Activated T-cell treated with anti-CD3 and anti-CD28 coated beads, Interleukin-2, amount 50 U/mL, for 4 hours (primary cell): Measurements from ENCODE around the gene NELL1. TPM values are rescaled to one million over a fixed set of nuclear protein-coding genes. Genes with fewer than 3 reads are reported as not detected.

Experiments used
- ATAC-seq, 2 donors: fragments of 200-7000 bp; cut with Tn5 transposase; one replicate each; pipeline ENCODE4 v1.10.0; 2021
- DNase-seq: peaks from one replicate; pipeline ENCODE4 v3.0.0-alpha.2; 2020
- H3K27me3 Mint-ChIP-seq: one replicate; pipeline ENCODE4 v1.8.0; 2021; ENCODE audit warnings: low read depth, mixed read lengths
- H3K36me3 Mint-ChIP-seq: one replicate; pipeline ENCODE4 v1.8.0; 2022; ENCODE audit warnings: mixed read lengths; ENCODE audit not compliant: insufficient read depth
- H3K4me1 Mint-ChIP-seq: one replicate; pipeline ENCODE4 v1.8.0; 2021; ENCODE audit warnings: low read depth, mixed read lengths
- H3K4me3 Mint-ChIP-seq: one replicate; pipeline ENCODE4 v1.8.0; 2021; ENCODE audit warnings: mild to moderate bottlenecking, moderate library complexity, mixed read lengths
- H3K9me3 Mint-ChIP-seq: one replicate; pipeline ENCODE4 v1.8.0; 2021; ENCODE audit warnings: mixed read lengths
- total RNA-seq, 3 donors: library from RNA; stranded (reverse); gene quantifications; one replicate each; pipeline ENCODE4 v1.2.1, GENCODE V29; 2021

The NELL1 gene
- total RNA-seq, 3 donors from 2014 or later, result not detected

GRCh38 chr11:21461701-21462100 is 792.3 kb downstream of the NELL1 start:
- ATAC-seq, result no peak
- H3K9me3 Mint-ChIP-seq, result peaks cover 8% of the 10 kb centered on the region
- DNase-seq, result no peak
- no peaks in the 10 kb centered on the region for H3K27me3 Mint-ChIP-seq
- H3K4me1 Mint-ChIP-seq, result no peaks in the 10 kb centered on the region
- H3K36me3 Mint-ChIP-seq, result no peaks in the 10 kb centered on the region
- H3K4me3 Mint-ChIP-seq, result no peak overlapping the region

- DNase-seq (no peak), ATAC-seq (no peak)
- Mint-ChIP-seq H3K4me3 (no peak overlapping the region), H3K9me3 (peaks cover 11% of the 10 kb centered on the region), H3K36me3 (no peaks in the 10 kb centered on the region), H3K27me3 (no peaks in the 10 kb centered on the region), H3K4me1 (no peaks in the 10 kb centered on the region)
Measured at GRCh38 chr11:21464601-21465193, 795.3 kb downstream of the NELL1 start.

DNA sequence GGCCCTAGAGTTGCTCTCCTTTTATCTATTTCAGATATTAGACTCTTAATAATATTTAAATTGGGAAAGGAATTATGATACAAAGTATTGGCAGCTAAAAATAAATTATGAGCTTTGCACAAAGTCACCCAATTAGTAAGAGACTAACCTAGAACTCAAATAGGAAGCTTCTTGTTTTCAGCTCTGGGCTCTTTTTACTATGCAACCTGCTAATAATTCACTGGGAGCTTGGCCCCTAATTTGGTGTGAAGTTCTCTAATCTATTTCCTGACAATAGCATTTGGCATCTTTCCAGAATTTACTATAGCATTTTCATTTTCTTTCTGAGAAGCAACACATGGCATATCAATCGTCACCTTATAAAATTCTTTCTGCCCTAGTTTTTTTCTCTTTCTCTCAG is 795.8 kb downstream of the NELL1 start:
- H3K36me3 Mint-ChIP-seq, result no peaks in the 10 kb centered on the region
- ATAC-seq (no peak), DNase-seq (no peak)
- no peak overlapping the region for H3K4me3 Mint-ChIP-seq
- peaks cover 12% of the 10 kb centered on the region for H3K9me3 Mint-ChIP-seq
- no peaks in the 10 kb centered on the region for H3K27me3 Mint-ChIP-seq
- no peaks in the 10 kb centered on the region for H3K4me1 Mint-ChIP-seq

GRCh38 chr11:21465920-21466319 is 796.5 kb downstream of the NELL1 start:
- Mint-ChIP-seq H3K27me3 (no peaks in the 10 kb centered on the region), H3K4me1 (no peaks in the 10 kb centered on the region), H3K9me3 (peaks cover 15% of the 10 kb centered on the region), H3K36me3 (no peaks in the 10 kb centered on the region), H3K4me3 (no peak overlapping the region)
- ATAC-seq (no peak), DNase-seq (no peak)

DNA sequence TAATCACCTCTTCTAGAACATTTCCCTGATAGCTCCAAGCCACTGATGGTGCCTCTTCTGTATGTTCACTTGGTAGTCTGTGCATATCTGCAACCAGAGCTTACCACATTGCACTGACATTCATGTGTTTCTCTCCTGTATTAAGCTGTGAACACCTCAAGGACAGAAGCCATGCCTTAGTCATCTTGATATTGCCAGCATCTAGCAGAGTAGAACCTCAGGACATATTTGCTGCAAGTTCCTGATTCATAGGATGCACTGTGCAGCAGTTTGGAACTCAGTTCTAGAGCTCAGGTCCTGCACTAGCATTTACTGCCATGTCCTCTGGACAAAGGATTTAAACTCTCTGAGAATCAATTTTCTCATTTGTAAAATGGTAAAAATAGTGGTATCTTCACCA is 801.1 kb downstream of the NELL1 start:
- ATAC-seq (no peak), DNase-seq (no peak)
- H3K9me3 Mint-ChIP-seq, result peaks cover 7% of the 10 kb centered on the region
- no peaks in the 10 kb centered on the region for H3K27me3 Mint-ChIP-seq
- H3K36me3 Mint-ChIP-seq, result no peaks in the 10 kb centered on the region
- H3K4me3 Mint-ChIP-seq, result no peak overlapping the region
- no peaks in the 10 kb centered on the region for H3K4me1 Mint-ChIP-seq

DNA sequence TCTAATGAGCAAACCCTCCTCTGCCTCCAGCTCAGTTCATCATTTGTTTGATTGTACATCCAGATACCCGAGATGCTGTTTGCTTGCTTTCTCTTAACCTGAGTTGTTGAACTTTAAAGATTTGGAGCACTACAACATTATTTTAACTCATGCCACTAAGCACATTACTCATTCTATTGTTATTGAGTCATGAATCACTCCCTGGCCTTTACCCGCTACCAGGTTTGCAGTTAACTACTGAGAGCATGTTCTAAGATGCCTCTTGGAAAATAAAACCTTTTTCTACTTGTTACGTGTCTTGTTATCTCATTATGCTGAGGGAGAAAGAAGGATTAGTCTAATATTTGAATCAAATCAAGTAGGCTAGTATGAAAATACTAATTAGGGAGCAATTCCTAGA is 802.9 kb downstream of the NELL1 start:
- no peak for ATAC-seq
- Mint-ChIP-seq H3K9me3 (peaks cover 4% of the 10 kb centered on the region), H3K4me3 (no peak overlapping the region)

DNA sequence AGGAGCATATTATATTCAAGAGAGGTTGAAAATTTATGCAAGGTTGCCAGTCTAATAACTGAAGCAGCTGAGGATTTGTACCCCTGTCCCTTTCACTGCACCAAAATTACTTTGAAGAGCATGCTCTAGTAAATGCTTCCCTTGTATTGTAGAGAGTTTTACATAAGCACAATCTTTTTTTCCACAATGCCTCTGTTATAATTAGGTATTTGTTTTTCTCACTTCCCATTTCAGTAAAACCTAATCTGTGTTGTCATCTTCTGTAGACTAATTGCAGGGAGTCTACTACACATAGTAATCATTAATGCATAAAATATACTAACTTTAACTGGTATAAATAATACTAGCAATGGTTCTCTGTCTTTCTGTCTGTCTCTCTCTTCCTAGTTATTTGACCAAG is 805.1 kb downstream of the NELL1 start:
- Mint-ChIP-seq H3K36me3 (no peaks in the 10 kb centered on the region), H3K4me1 (no peaks in the 10 kb centered on the region), H3K4me3 (no peak overlapping the region), H3K27me3 (no peaks in the 10 kb centered on the region), H3K9me3 (peaks cover 4% of the 10 kb centered on the region)
- ATAC-seq (no peak), DNase-seq (no peak)

More for the DNA sequence above, 802.9 kb downstream of the NELL1 start:
- Mint-ChIP-seq H3K4me1 (no peaks in the 10 kb centered on the region), H3K36me3 (no peaks in the 10 kb centered on the region), H3K27me3 (no peaks in the 10 kb centered on the region)
- DNase-seq, result no peak

DNA sequence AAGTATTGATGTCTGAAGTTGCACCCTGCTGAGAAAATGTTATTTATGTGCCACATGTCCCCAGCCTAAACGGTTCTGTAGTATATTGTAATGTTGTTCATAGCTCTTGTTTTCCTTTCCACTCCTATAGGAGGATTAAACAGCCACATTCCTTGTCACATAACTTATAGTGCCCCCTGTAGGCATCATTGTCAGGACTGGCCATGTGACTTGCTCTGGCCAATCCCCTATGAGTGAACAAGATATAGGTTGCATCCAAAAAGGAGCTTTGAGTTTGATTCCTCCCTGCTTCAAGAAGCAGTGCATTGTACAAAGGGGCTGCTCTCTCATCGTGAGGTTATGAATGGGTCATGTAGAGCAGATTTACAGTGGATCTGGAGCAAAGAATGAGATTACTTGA is 805.9 kb downstream of the NELL1 start:
- DNase-seq (no peak), ATAC-seq (no peak)
- Mint-ChIP-seq H3K27me3 (no peaks in the 10 kb centered on the region), H3K4me1 (no peaks in the 10 kb centered on the region), H3K9me3 (peaks cover 2% of the 10 kb centered on the region), H3K36me3 (no peaks in the 10 kb centered on the region), H3K4me3 (no peak overlapping the region)

- ATAC-seq (no peak), DNase-seq (no peak)
- Mint-ChIP-seq H3K27me3 (no peaks in the 10 kb centered on the region), H3K36me3 (no peaks in the 10 kb centered on the region), H3K9me3 (no peaks in the 10 kb centered on the region), H3K4me3 (no peak overlapping the region), H3K4me1 (no peaks in the 10 kb centered on the region)
Measured at GRCh38 chr11:21476588-21476987, 807.2 kb downstream of the NELL1 start.

DNA sequence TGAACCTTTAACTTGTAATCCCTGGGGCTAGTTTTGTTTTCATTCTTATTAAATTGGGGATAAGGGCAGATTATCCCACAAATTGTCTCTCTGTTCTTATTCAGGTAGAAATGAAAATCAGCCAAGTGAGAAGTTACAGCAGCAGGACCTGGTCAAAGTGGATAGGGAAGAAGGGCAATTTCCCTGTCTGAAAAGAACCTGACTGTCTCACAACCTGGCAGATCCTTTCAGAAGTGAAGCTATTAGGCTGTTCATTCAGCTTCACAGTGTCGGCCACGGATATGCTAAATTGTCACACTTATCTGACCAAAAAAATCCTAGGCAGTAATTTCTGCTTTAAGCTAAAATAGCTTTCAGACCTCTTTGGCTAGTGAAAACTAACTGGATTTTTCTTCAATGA is 810.9 kb downstream of the NELL1 start:
- H3K9me3 Mint-ChIP-seq, result no peaks in the 10 kb centered on the region
- no peak for ATAC-seq
- no peaks in the 10 kb centered on the region for H3K4me1 Mint-ChIP-seq
- H3K36me3 Mint-ChIP-seq, result no peaks in the 10 kb centered on the region
- no peaks in the 10 kb centered on the region for H3K27me3 Mint-ChIP-seq
- DNase-seq, result no peak
- H3K4me3 Mint-ChIP-seq, result no peak overlapping the region

- Mint-ChIP-seq H3K4me3 (no peak overlapping the region), H3K36me3 (no peaks in the 10 kb centered on the region), H3K27me3 (no peaks in the 10 kb centered on the region), H3K4me1 (no peaks in the 10 kb centered on the region), H3K9me3 (no peaks in the 10 kb centered on the region)
- ATAC-seq, result no peak
- DNase-seq, result no peak
Measured at GRCh38 chr11:21481255-21481654, 811.9 kb downstream of the NELL1 start.

DNA sequence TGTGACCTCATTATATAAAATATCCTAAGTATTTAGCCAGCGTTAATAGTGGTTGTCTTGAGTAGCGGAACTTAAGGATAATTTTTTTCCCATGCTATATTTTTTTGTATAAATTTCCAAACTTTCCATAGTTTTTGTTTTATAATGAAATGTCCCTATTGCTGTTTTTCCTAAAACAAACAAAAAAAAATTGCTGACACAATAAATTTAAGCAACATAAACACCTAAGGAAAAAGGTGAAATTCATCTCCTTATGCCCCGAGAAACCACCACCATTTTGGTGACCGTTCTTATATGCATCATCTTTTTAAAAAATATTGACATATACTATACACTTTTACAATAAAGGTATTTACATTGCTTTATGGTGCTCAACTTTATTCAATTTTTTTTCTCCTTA is 814.7 kb downstream of the NELL1 start:
- Mint-ChIP-seq H3K9me3 (peaks cover 9% of the 10 kb centered on the region), H3K27me3 (no peaks in the 10 kb centered on the region), H3K36me3 (no peaks in the 10 kb centered on the region), H3K4me1 (no peaks in the 10 kb centered on the region), H3K4me3 (no peak overlapping the region)
- no peak for ATAC-seq
- no peak for DNase-seq

DNA sequence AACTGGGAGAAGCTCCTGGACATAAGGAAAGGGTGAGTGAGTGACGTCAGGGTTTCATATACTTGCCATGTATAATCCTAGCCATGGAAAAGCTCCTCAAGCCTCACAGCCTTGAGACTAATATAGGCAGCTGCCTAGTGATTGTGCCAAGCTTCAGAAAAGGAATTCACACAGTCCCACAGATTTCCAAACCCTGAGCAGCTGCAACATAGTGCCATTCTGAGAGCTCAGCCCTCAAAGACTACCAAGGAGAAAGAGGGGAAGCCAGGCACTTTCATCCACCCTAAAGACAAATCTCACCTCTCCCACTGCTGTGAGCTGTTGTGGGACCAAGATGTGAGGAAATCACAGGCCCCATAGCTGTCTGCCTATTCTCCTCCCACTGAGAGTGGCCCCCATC is 815.6 kb downstream of the NELL1 start:
- Mint-ChIP-seq H3K4me3 (no peak overlapping the region), H3K4me1 (no peaks in the 10 kb centered on the region), H3K9me3 (peaks cover 17% of the 10 kb centered on the region), H3K36me3 (no peaks in the 10 kb centered on the region), H3K27me3 (no peaks in the 10 kb centered on the region)
- DNase-seq (no peak), ATAC-seq (no peak)

DNA sequence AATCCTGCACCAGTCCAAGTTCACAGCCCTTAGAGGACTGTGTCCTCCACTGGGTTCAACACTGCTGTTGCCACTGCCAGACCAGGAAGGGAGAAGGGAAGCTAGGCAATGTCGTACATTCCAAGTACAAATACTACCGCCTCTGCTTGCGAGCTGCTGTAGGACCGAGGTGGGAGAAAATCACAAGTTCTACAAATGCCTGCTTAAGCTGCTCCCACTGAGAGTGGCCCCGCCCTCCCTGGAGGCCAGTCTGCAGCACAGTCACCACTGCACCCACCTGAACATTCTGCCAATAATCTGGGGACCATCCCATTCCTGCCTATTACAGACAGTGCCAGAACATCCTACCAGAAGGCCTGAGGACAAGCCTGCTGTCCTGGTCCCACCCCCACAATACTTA is 816.0 kb downstream of the NELL1 start:
- no peak overlapping the region for H3K4me3 Mint-ChIP-seq

DNA sequence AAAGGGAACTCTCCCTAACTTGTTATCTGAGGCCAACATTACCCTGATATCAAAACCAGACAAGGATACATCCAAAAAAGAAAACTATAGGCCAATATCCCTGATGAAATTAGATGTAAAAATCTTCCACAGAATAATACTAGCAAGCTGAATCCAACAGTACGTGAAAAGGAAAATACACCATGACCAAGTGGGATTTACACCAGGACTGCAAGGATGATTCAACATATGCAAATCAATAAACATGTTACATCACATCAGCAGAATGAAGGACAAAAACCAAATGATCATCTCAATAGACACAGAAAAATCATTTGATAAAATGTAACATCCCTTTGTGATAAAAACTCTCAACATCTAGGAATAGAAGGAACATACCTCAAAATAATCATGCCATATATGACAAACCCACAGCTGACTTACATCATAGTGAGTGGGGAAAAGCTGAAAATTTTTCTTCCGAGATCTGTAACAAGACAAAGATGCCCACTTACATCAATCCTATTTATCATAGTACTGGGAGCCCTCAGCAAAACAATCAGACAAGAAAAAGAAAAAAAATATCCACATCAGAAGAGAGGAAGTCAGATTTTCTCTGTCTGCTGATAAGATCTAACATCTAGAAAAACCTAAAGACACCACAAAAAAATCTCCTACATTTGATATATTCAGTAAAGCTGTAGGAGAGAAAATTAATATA is 820.2 kb downstream of the NELL1 start:
- Mint-ChIP-seq H3K4me1 (no peaks in the 10 kb centered on the region), H3K9me3 (peaks cover 28% of the 10 kb centered on the region), H3K36me3 (no peaks in the 10 kb centered on the region), H3K27me3 (no peaks in the 10 kb centered on the region), H3K4me3 (no peak overlapping the region)
- DNase-seq, result no peak
- ATAC-seq, result no peak

More for the DNA sequence above, 816.0 kb downstream of the NELL1 start:
- Mint-ChIP-seq H3K4me1 (no peaks in the 10 kb centered on the region), H3K36me3 (no peaks in the 10 kb centered on the region), H3K27me3 (no peaks in the 10 kb centered on the region), H3K9me3 (peaks cover 21% of the 10 kb centered on the region)
- no peak for DNase-seq
- no peak for ATAC-seq
